ENCODE data around the gene PRKAG2.

The PRKAG2 gene

GRCh38 chr7:151744051-151744580 is 132.8 kb downstream of the PRKAG2 start:
- DNase-seq (ENCODE audit: low spot score) = no peak

GRCh38 chr7:151743481-151743983 is 133.4 kb downstream of the PRKAG2 start:
- DNase-seq (ENCODE audit: low spot score) = no peak

- no peak for DNase-seq (ENCODE audit: low spot score)
Observed at GRCh38 chr7:151742713-151743480, 134.0 kb downstream of the PRKAG2 start.

- no peak for DNase-seq (ENCODE audit: low spot score)
Observed at GRCh38 chr7:151741585-151741984, 135.3 kb downstream of the PRKAG2 start.

- no peak for DNase-seq (ENCODE audit: low spot score)
Observed at GRCh38 chr7:151740081-151740851, 136.6 kb downstream of the PRKAG2 start.

GRCh38 chr7:151738925-151739324 is 138.0 kb downstream of the PRKAG2 start:
- no peak for DNase-seq (ENCODE audit: low spot score)

GRCh38 chr7:151736403-151736909 is 140.5 kb downstream of the PRKAG2 start:
- peak; percentile 99 for DNase-seq (ENCODE audit: low spot score)

GRCh38 chr7:151735851-151736402 is 141.0 kb downstream of the PRKAG2 start:
- no peak for DNase-seq (ENCODE audit: low spot score)

- DNase-seq (ENCODE audit: low spot score) = no peak
Observed at GRCh38 chr7:151735186-151735850, 141.6 kb downstream of the PRKAG2 start.

- DNase-seq (ENCODE audit: low spot score) = no peak
Observed at GRCh38 chr7:151732834-151733592, 143.9 kb downstream of the PRKAG2 start.

GRCh38 chr7:151732292-151732691 is 144.6 kb downstream of the PRKAG2 start:
- DNase-seq (ENCODE audit: low spot score) = no peak

GRCh38 chr7:151731022-151731441 is 145.9 kb downstream of the PRKAG2 start:
- DNase-seq (ENCODE audit: low spot score) = no peak

- DNase-seq (ENCODE audit: low spot score) = no peak
Observed at GRCh38 chr7:151730591-151730990, 146.3 kb downstream of the PRKAG2 start.

- DNase-seq (ENCODE audit: low spot score) = no peak
Observed at GRCh38 chr7:151729521-151729921, 147.4 kb downstream of the PRKAG2 start.

- DNase-seq (ENCODE audit: low spot score) = no peak
Observed at GRCh38 chr7:151728746-151729145, 148.2 kb downstream of the PRKAG2 start.

- no peak for DNase-seq (ENCODE audit: low spot score)
Observed at GRCh38 chr7:151728286-151728660, 148.6 kb downstream of the PRKAG2 start.

- peak; percentile 98 for DNase-seq (ENCODE audit: low spot score)
Observed at GRCh38 chr7:151727579-151728285, 149.2 kb downstream of the PRKAG2 start.

- no peak for DNase-seq (ENCODE audit: low spot score)
Observed at GRCh38 chr7:151726652-151727578, 150.0 kb downstream of the PRKAG2 start.

Data from hepatic stellate cell (primary cell).